Measurements from ENCODE around the gene SARNP.

DNA sequence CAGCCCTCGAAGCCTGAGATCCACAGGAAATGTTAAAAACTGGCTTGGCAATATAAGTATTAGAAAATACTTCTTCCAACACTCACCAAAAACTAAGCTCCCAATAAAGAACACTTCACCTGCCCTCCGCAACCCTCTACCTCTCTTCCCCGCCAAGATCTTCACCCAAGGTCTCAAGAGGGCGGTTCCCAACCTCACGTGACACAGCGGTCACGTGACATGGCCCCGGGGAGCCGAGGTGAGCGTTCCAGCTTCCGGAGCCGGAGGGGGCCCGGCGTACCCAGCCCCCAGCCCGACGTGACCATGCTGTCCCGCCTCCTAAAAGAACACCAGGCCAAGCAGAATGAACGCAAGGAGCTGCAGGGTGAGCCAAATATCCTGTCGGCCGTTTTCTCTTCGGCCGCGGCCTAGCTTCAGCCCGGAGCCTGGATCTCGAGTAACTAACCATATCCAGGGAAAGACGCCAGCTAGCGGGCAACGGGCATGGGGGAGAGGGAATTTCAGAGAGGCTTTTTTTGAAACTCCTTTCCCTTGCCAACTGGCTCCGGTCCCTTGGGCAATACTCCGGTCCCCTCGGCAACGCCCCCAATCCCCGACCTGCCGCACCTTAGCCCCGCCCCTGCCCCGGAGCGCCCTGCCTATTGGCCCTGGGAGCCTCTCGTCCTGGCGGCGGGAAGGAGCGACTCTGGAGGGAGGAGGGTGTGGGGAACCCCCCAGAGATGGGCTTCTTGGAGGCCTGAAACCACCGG is 101.5 kb downstream of the SARNP start, which contains the start of gene BLOC1S1:
- peak; percentile 72 for TF ChIP-seq POLR2A (IDR thresholded peaks at IDR 0.05; ENCODE audit: low read length)
- no peak for TF ChIP-seq GATA1 (IDR thresholded peaks at IDR 0.05; ENCODE audit: low read depth, low read length)
